OCI-LY3 (cell line): ENCODE measurements around the gene GRAMD1A.

Source experiments
- H2AFZ ChIP-seq: fragments of 200-600, 300-600 bp; shearing (Covaris generic); 2 replicates; pipeline ENCODE4 v1.6.0; 2014; ENCODE audit warnings: antibody characterized with exemption, low read depth, low read length
- H3K27ac ChIP-seq: fragments of 200-600, 300-600 bp; sonication (generic); 2 replicates; pipeline ENCODE4 v1.5.1; 2014; ENCODE audit warnings: mild to moderate bottlenecking, low read length, moderate library complexity, mixed read lengths
- H3K27me3 ChIP-seq: fragments of 200-600, 300-600 bp; sonication (generic); 2 replicates; pipeline ENCODE4 v1.6.1; 2014; ENCODE audit warnings: low read depth, low read length, mixed read lengths
- H3K36me3 ChIP-seq: fragments of 200-600, 300-600 bp; sonication (generic); replicated peaks from 2 replicates; pipeline ENCODE3; 2014; ENCODE audit warnings: low read depth, low read length, mixed read lengths
- H3K4me1 ChIP-seq: fragments of 300-600, 200-600 bp; sonication (generic); 2 replicates; pipeline ENCODE4 v1.6.1; 2014; ENCODE audit warnings: low read length, mixed read lengths
- H3K4me2 ChIP-seq: fragments of 200-600, 300-600 bp; sonication (generic); 2 replicates; pipeline ENCODE4 v1.6.1; 2014; ENCODE audit warnings: low read length, mixed read lengths
- H3K4me3 ChIP-seq: fragments of 300-600, 200-600 bp; sonication (generic); 2 replicates; pipeline ENCODE4 v1.5.1; 2014; ENCODE audit warnings: antibody characterized with exemption, mild to moderate bottlenecking, low read length, moderate library complexity
- H3K79me2 ChIP-seq: fragments of 300-600, 200-600 bp; shearing (Covaris generic); 2 replicates; pipeline ENCODE4 v1.6.1; 2014; ENCODE audit warnings: mild to moderate bottlenecking, low read length, mixed read lengths
- H3K9ac ChIP-seq: fragments of 300-600, 200-600 bp; shearing (Covaris generic); 2 replicates; pipeline ENCODE4 v1.6.0; 2014; ENCODE audit warnings: mild to moderate bottlenecking, low read length, moderate library complexity
- H3K9me3 ChIP-seq: fragments of 200-600, 300-600 bp; shearing (Covaris generic); 2 replicates; pipeline ENCODE4 v1.6.1; 2014; ENCODE audit warnings: low read length, mixed read lengths; ENCODE audit not compliant: insufficient read depth
- H4K20me1 ChIP-seq: fragments of 200-600, 300-600 bp; sonication (generic); 2 replicates; pipeline ENCODE4 v1.6.1; 2016; ENCODE audit warnings: low read length, mixed read lengths; ENCODE audit not compliant: insufficient read depth
- EZH2phosphoT487 ChIP-seq: fragments of 200-600 bp; shearing (Covaris generic); IDR thresholded peaks from 2 replicates; pipeline ENCODE4 v1.6.1; 2018; ENCODE audit warnings: antibody characterized with exemption, mixed run types, low read depth
- TF ChIP-seq, protein P1 (sequence below): fragments of 200-600, 300-600 bp; sonication (generic); IDR thresholded peaks from 2 replicates; pipeline ENCODE4 v1.5.1; 2014; ENCODE audit warnings: antibody characterized with exemption, low read length, low read depth

GRAMD1A gene

DNA sequence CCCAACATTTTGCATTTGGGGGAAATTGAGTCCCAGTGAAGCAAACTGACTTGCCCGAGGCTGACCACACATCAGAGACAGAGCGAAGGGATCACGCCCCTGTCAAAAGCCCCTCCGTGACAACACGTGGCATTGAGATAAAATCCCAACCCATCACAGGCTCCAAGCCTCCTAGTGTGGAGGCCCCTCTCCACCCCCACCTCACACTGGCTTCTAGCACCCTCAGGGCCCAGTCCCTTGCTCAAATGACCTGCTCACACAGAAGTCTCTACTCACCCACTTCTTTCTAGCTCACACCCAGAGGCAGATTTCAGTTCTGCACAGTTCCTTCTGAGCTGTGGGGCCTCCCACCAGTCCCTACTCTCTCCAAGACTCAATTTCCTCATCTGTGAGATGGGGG is 51.7 kb downstream of the GRAMD1A start:
- TF ChIP-seq EZH2phosphoT487, result no peak
- TF ChIP-seq, protein P1, sequence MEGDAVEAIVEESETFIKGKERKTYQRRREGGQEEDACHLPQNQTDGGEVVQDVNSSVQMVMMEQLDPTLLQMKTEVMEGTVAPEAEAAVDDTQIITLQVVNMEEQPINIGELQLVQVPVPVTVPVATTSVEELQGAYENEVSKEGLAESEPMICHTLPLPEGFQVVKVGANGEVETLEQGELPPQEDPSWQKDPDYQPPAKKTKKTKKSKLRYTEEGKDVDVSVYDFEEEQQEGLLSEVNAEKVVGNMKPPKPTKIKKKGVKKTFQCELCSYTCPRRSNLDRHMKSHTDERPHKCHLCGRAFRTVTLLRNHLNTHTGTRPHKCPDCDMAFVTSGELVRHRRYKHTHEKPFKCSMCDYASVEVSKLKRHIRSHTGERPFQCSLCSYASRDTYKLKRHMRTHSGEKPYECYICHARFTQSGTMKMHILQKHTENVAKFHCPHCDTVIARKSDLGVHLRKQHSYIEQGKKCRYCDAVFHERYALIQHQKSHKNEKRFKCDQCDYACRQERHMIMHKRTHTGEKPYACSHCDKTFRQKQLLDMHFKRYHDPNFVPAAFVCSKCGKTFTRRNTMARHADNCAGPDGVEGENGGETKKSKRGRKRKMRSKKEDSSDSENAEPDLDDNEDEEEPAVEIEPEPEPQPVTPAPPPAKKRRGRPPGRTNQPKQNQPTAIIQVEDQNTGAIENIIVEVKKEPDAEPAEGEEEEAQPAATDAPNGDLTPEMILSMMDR, result no peak
- no peak overlapping the region for H3K4me3 ChIP-seq
- H3K9ac ChIP-seq, result no peak overlapping the region
- no peaks in the 10 kb centered on the region for H3K9me3 ChIP-seq
- no peaks in the 10 kb centered on the region for H3K79me2 ChIP-seq
- no peaks in the 10 kb centered on the region for H3K36me3 ChIP-seq
- H2AFZ ChIP-seq, result no peak overlapping the region
- H4K20me1 ChIP-seq, result no peaks in the 10 kb centered on the region
- H3K4me2 ChIP-seq, result no peak overlapping the region
- H3K27ac ChIP-seq, result no peak overlapping the region
- peaks cover 23% of the 10 kb centered on the region for H3K27me3 ChIP-seq
- H3K4me1 ChIP-seq, result no peaks in the 10 kb centered on the region

GRCh38 chr19:35052599-35053190 is 52.6 kb downstream of the GRAMD1A start:
- Histone ChIP-seq H3K9ac (no peak overlapping the region), H3K27ac (no peak overlapping the region), H3K4me2 (no peak overlapping the region), H3K79me2 (no peaks in the 10 kb centered on the region), H3K9me3 (no peaks in the 10 kb centered on the region), H3K27me3 (peaks cover 26% of the 10 kb centered on the region), H3K36me3 (no peaks in the 10 kb centered on the region), H3K4me3 (no peak overlapping the region), H3K4me1 (no peaks in the 10 kb centered on the region), H2AFZ (no peak overlapping the region), H4K20me1 (no peaks in the 10 kb centered on the region)
- no peak for TF ChIP-seq EZH2phosphoT487
- TF ChIP-seq, protein P1, result no peak

DNA sequence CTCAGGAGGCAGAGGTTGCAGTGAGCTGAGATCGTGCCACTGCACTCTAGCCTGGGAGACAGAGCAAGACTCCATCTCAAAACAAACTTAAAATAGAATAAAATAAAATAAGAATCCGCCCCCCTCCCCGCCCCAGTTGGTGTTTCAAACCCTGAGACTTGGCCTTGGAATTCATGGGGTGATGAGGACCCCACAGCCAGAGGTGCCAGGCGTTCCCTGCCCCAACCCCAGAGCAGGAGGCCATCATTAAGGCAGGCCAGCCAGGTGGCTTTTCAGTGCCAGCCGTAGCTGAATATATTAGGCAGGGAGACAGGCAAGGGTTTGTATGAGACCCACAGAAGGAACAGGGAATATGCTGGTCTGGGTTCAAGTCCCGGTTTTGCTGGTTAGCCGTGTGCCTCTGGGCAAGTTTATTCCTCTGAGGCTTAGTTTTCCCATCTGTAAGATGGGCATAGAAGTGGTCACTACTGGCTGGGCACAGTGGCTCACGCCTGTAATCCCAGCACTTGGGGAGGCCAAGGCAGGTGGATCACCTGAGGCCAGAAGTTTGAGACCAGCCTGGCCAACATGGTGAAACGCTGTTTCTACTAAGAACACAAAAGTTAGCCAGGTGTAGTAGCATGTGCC is 53.7 kb downstream of the GRAMD1A start:
- H2AFZ ChIP-seq, result no peak overlapping the region
- no peak overlapping the region for H3K4me2 ChIP-seq
- H3K4me3 ChIP-seq, result no peak overlapping the region

GRCh38 chr19:35054626-35055025 is 54.5 kb downstream of the GRAMD1A start:
- Histone ChIP-seq H3K4me2 (no peak overlapping the region), H3K27ac (no peak overlapping the region), H3K79me2 (no peaks in the 10 kb centered on the region), H3K4me1 (no peaks in the 10 kb centered on the region), H3K9ac (no peak overlapping the region), H4K20me1 (no peaks in the 10 kb centered on the region), H3K27me3 (peaks cover 26% of the 10 kb centered on the region), H3K36me3 (no peaks in the 10 kb centered on the region), H3K9me3 (no peaks in the 10 kb centered on the region), H2AFZ (no peak overlapping the region), H3K4me3 (no peak overlapping the region)
- TF ChIP-seq, protein P1, result no peak
- TF ChIP-seq EZH2phosphoT487, result no peak

More for the DNA sequence above, 53.7 kb downstream of the GRAMD1A start:
- TF ChIP-seq EZH2phosphoT487, result no peak
- TF ChIP-seq, protein P1, result no peak
- Histone ChIP-seq H3K9me3 (no peaks in the 10 kb centered on the region), H3K79me2 (no peaks in the 10 kb centered on the region), H3K27me3 (peaks cover 26% of the 10 kb centered on the region), H3K9ac (no peak overlapping the region), H4K20me1 (no peaks in the 10 kb centered on the region), H3K4me1 (no peaks in the 10 kb centered on the region), H3K36me3 (no peaks in the 10 kb centered on the region), H3K27ac (no peak overlapping the region)
